Stimulated activated effector memory CD8-positive, alpha-beta T cell treated with anti-CD3 and anti-CD28 coated beads, Interleukin-12 subunit alpha, Interleukin-12 subunit beta, amount 100 ng/mL, for 72 hours (primary cell): ENCODE measurements around the gene RELB.

Experiments used
- ATAC-seq: fragments of 150-1000 bp; cut with Tn5 transposase; 2 replicates; pipeline ENCODE4 v1.10.0; 2021
- DNase-seq, 2 donors: peaks; one replicate each; pipeline ENCODE4 v3.0.0; 2021 to 2022; ENCODE audit warnings: low spot score in 2 of 2
- H3K27ac Mint-ChIP-seq: one replicate; pipeline ENCODE4 v1.8.0; 2022; ENCODE audit warnings: mild to moderate bottlenecking, mixed read lengths
- H3K36me3 Mint-ChIP-seq: one replicate; pipeline ENCODE4 v1.8.0; 2022; ENCODE audit warnings: mild to moderate bottlenecking, mixed read lengths
- H3K4me1 Mint-ChIP-seq: one replicate; pipeline ENCODE4 v1.8.0; 2022; ENCODE audit warnings: mixed read lengths
- H3K4me3 Mint-ChIP-seq: one replicate; pipeline ENCODE4 v1.8.0; 2022; ENCODE audit warnings: mild to moderate bottlenecking, mixed read lengths
- H3K9me3 Mint-ChIP-seq: one replicate; pipeline ENCODE4 v1.8.0; 2022; ENCODE audit warnings: mixed read lengths

Gene RELB

GRCh38 chr19:45056831-45057230 is 55.6 kb downstream of the RELB start:
- ATAC-seq (no peak), DNase-seq (no peak)
- H3K27ac Mint-ChIP-seq: peak overlapping the region; percentile 80
- no peaks in the 10 kb centered on the region for H3K9me3 Mint-ChIP-seq
- peaks cover 94% of the 10 kb centered on the region for H3K36me3 Mint-ChIP-seq
- H3K4me1 Mint-ChIP-seq: peaks cover 28% of the 10 kb centered on the region
- no peak overlapping the region for H3K4me3 Mint-ChIP-seq

GRCh38 chr19:45057444-45057843 is 56.2 kb downstream of the RELB start:
- peak overlapping the region; percentile 80 for H3K27ac Mint-ChIP-seq
- no peak overlapping the region for H3K4me3 Mint-ChIP-seq
- DNase-seq: no peak
- H3K9me3 Mint-ChIP-seq: no peaks in the 10 kb centered on the region
- H3K36me3 Mint-ChIP-seq: peaks cover 94% of the 10 kb centered on the region
- peaks cover 23% of the 10 kb centered on the region for H3K4me1 Mint-ChIP-seq
- ATAC-seq: peak; percentile 6

- peak overlapping the region; percentile 81 for H3K27ac Mint-ChIP-seq
- no peak for DNase-seq
- no peak overlapping the region for H3K4me3 Mint-ChIP-seq
- H3K36me3 Mint-ChIP-seq: peaks cover 94% of the 10 kb centered on the region
- no peak for ATAC-seq
- peaks cover 23% of the 10 kb centered on the region for H3K4me1 Mint-ChIP-seq
- H3K9me3 Mint-ChIP-seq: no peaks in the 10 kb centered on the region
Observed at GRCh38 chr19:45058622-45059159, 57.4 kb downstream of the RELB start.

- H3K36me3 Mint-ChIP-seq: peaks cover 93% of the 10 kb centered on the region
- ATAC-seq (peak; percentile 83), DNase-seq (peak; percentile 82 to 91)
- peaks cover 23% of the 10 kb centered on the region for H3K4me1 Mint-ChIP-seq
- peak overlapping the region; percentile 81 for H3K27ac Mint-ChIP-seq
- no peak overlapping the region for H3K4me3 Mint-ChIP-seq
- no peaks in the 10 kb centered on the region for H3K9me3 Mint-ChIP-seq
Observed at GRCh38 chr19:45059258-45059965, 58.1 kb downstream of the RELB start.

- Mint-ChIP-seq H3K27ac (no peak overlapping the region), H3K4me3 (no peak overlapping the region), H3K9me3 (no peaks in the 10 kb centered on the region), H3K36me3 (peaks cover 96% of the 10 kb centered on the region), H3K4me1 (peaks cover 22% of the 10 kb centered on the region)
- DNase-seq (no peak), ATAC-seq (no peak)
Observed at GRCh38 chr19:45061965-45062364, 60.7 kb downstream of the RELB start.

- DNase-seq (no peak), ATAC-seq (no peak)
- Mint-ChIP-seq H3K9me3 (no peaks in the 10 kb centered on the region), H3K27ac (no peak overlapping the region), H3K36me3 (peaks cover 96% of the 10 kb centered on the region), H3K4me1 (peaks cover 12% of the 10 kb centered on the region), H3K4me3 (no peak overlapping the region)
Observed at GRCh38 chr19:45063851-45064801, 62.9 kb downstream of the RELB start.

GRCh38 chr19:45066921-45067661 is 65.8 kb downstream of the RELB start:
- Mint-ChIP-seq H3K36me3 (peaks cover 92% of the 10 kb centered on the region), H3K27ac (peak overlapping the region; percentile 45), H3K4me1 (no peaks in the 10 kb centered on the region), H3K9me3 (no peaks in the 10 kb centered on the region), H3K4me3 (no peak overlapping the region)
- no peak for ATAC-seq
- DNase-seq: no peak

GRCh38 chr19:45068041-45068440 is 66.8 kb downstream of the RELB start:
- no peak for ATAC-seq
- H3K9me3 Mint-ChIP-seq: no peaks in the 10 kb centered on the region
- H3K4me3 Mint-ChIP-seq: no peak overlapping the region
- H3K4me1 Mint-ChIP-seq: no peaks in the 10 kb centered on the region
- peaks cover 90% of the 10 kb centered on the region for H3K36me3 Mint-ChIP-seq
- no peak for DNase-seq
- no peak overlapping the region for H3K27ac Mint-ChIP-seq

GRCh38 chr19:45069056-45069455 is 67.8 kb downstream of the RELB start:
- Mint-ChIP-seq H3K4me1 (no peaks in the 10 kb centered on the region), H3K4me3 (no peak overlapping the region), H3K27ac (peak overlapping the region; percentile 65), H3K36me3 (peaks cover 81% of the 10 kb centered on the region), H3K9me3 (no peaks in the 10 kb centered on the region)
- no peak for DNase-seq
- no peak for ATAC-seq

GRCh38 chr19:45070214-45070613 is 69.0 kb downstream of the RELB start:
- Mint-ChIP-seq H3K36me3 (peaks cover 76% of the 10 kb centered on the region), H3K4me1 (peaks cover 6% of the 10 kb centered on the region), H3K27ac (no peak overlapping the region), H3K9me3 (no peaks in the 10 kb centered on the region), H3K4me3 (no peak overlapping the region)
- no peak for ATAC-seq
- no peak for DNase-seq

GRCh38 chr19:45070861-45071544 is 69.7 kb downstream of the RELB start:
- peaks cover 6% of the 10 kb centered on the region for H3K4me1 Mint-ChIP-seq
- DNase-seq (no peak), ATAC-seq (no peak)
- no peak overlapping the region for H3K27ac Mint-ChIP-seq
- H3K4me3 Mint-ChIP-seq: no peak overlapping the region
- no peaks in the 10 kb centered on the region for H3K9me3 Mint-ChIP-seq
- H3K36me3 Mint-ChIP-seq: peaks cover 68% of the 10 kb centered on the region

- H3K36me3 Mint-ChIP-seq: peaks cover 63% of the 10 kb centered on the region
- DNase-seq: no peak
- H3K9me3 Mint-ChIP-seq: no peaks in the 10 kb centered on the region
- no peak for ATAC-seq
- H3K27ac Mint-ChIP-seq: no peak overlapping the region
- H3K4me3 Mint-ChIP-seq: no peak overlapping the region
- H3K4me1 Mint-ChIP-seq: peaks cover 7% of the 10 kb centered on the region
Observed at GRCh38 chr19:45071545-45071938, 70.3 kb downstream of the RELB start.

GRCh38 chr19:45071969-45072790 is 70.9 kb downstream of the RELB start:
- ATAC-seq (no peak), DNase-seq (no peak)
- H3K4me1 Mint-ChIP-seq: peaks cover 14% of the 10 kb centered on the region
- H3K9me3 Mint-ChIP-seq: no peaks in the 10 kb centered on the region
- peaks cover 56% of the 10 kb centered on the region for H3K36me3 Mint-ChIP-seq
- H3K4me3 Mint-ChIP-seq: no peak overlapping the region
- no peak overlapping the region for H3K27ac Mint-ChIP-seq

GRCh38 chr19:45074744-45075300 is 73.6 kb downstream of the RELB start:
- DNase-seq: no peak
- Mint-ChIP-seq H3K4me1 (peaks cover 31% of the 10 kb centered on the region), H3K4me3 (peak overlapping the region; percentile 99), H3K9me3 (no peaks in the 10 kb centered on the region), H3K27ac (peak overlapping the region; percentile 78), H3K36me3 (peaks cover 39% of the 10 kb centered on the region)
- ATAC-seq: no peak
